Activated naive CD8-positive, alpha-beta T cell treated with anti-CD3 and anti-CD28 coated beads, Interleukin-2, amount 10 ng/mL, durations not matched to agents 7 days and 5 days (primary cell): Measurements from ENCODE around the gene FCAMR. TPM values are rescaled to one million over a fixed set of nuclear protein-coding genes. Genes with fewer than 3 reads are reported as not detected.
"Not testable (repeated sequence)": the region's sequence is repeated elsewhere in the genome, so short reads cannot be mapped to it uniquely, and the experiment has no call there.

ENCODE experiments used
- ATAC-seq: fragments of 150-1000 bp; cut with Tn5 transposase; one replicate; pipeline ENCODE4 v1.10.0; 2021; ENCODE audit warnings: low read depth, moderate library complexity
- POLR2A ChIA-PET: fragments of 350-600 bp; sonication (Branson Sonifier 250); formaldehyde crosslinking; loops from one replicate; lab custom pipeline; 2021; ENCODE audit warnings: antibody characterized with exemption; lab: Charles Lee
- DNase-seq: peaks from one replicate; pipeline ENCODE4 v3.0.0; 2021
- H3K27ac Mint-ChIP-seq: one replicate; pipeline ENCODE4 v1.8.0; 2022; ENCODE audit warnings: mild to moderate bottlenecking, mixed read lengths
- H3K27me3 Mint-ChIP-seq: one replicate; pipeline ENCODE4 v1.8.0; 2022; ENCODE audit warnings: mild to moderate bottlenecking, moderate library complexity, mixed read lengths
- H3K36me3 Mint-ChIP-seq: one replicate; pipeline ENCODE4 v1.8.0; 2021; ENCODE audit warnings: mild to moderate bottlenecking, mixed read lengths
- H3K4me1 Mint-ChIP-seq: one replicate; pipeline ENCODE4 v1.8.0; 2021; ENCODE audit warnings: mixed read lengths
- H3K4me3 Mint-ChIP-seq: one replicate; pipeline ENCODE4 v1.8.0; 2022; ENCODE audit warnings: mild to moderate bottlenecking, moderate library complexity, mixed read lengths
- H3K9me3 Mint-ChIP-seq: one replicate; pipeline ENCODE4 v1.8.0; 2021; ENCODE audit warnings: mixed read lengths
- total RNA-seq, 2 experiments: library from RNA; stranded (reverse); gene quantifications; one replicate each; pipeline ENCODE4 v1.2.3, GENCODE V29; 2021

Gene FCAMR
- total RNA-seq, 2 experiments from 2014 or later: 0.22 TPM; not detected in 1

DNA sequence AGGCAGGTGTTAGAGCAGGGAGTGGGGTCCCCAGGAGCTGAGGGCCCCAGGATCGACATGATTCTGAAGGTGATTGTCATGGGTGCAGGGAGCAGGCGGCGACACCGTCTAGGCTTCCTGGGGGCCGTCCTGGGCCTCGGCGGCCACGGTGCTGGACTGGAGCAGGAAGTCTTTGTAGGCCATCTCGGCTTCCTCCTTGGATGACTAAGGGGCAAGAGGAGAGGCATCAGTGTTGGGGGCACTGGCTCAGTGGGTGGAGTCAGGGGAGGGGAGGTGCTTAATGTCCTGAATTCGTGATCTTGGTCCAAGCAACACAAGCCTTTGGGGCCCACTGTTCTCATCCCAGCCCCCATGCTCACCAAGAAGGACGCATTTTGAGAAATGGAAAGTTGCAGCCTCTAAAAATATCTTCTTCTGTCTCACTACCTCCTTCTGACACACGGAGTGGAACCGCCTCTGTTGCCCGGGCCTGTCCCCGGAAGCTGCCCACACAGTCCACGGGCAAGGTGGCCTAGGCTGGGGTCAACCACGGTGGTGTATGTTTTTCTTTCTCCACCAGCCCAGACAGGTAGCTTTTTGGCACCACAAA, 40.0 kb downstream of the FCAMR start:
- no peak for DNase-seq
- H3K27me3 Mint-ChIP-seq: no peaks in the 10 kb centered on the region
- no peaks in the 10 kb centered on the region for H3K36me3 Mint-ChIP-seq
- H3K4me3 Mint-ChIP-seq: peak overlapping the region; percentile 49
- ATAC-seq: peak; percentile 36
- H3K9me3 Mint-ChIP-seq: no peaks in the 10 kb centered on the region
- H3K4me1 Mint-ChIP-seq: peaks cover 28% of the 10 kb centered on the region
- POLR2A ChIA-PET: no interaction called here
- H3K27ac Mint-ChIP-seq: peak overlapping the region; percentile 78

- Mint-ChIP-seq H3K27me3 (no peaks in the 10 kb centered on the region), H3K4me1 (peaks cover 26% of the 10 kb centered on the region), H3K27ac (peak overlapping the region; percentile 78)
Measured at GRCh38 chr1:206929524-206929923, 40.7 kb downstream of the FCAMR start.

GRCh38 chr1:206926286-206926685, 44.0 kb downstream of the FCAMR start:
- Mint-ChIP-seq H3K36me3 (no peaks in the 10 kb centered on the region), H3K4me1 (peaks cover 25% of the 10 kb centered on the region), H3K9me3 (no peaks in the 10 kb centered on the region), H3K27ac (no peak overlapping the region), H3K4me3 (no peak overlapping the region), H3K27me3 (no peaks in the 10 kb centered on the region)
- ATAC-seq (no peak), DNase-seq (no peak)
- POLR2A ChIA-PET: interaction anchor here (1.0 to 2.6 kb wide), 2 partner anchors 8 to 14 kb away, joined by 3 to 10 read pairs; no protein-coding TSS in a partner anchor

More at GRCh38 chr1:206929524-206929923, 40.7 kb downstream of the FCAMR start:
- no peaks in the 10 kb centered on the region for H3K9me3 Mint-ChIP-seq
- no peak overlapping the region for H3K4me3 Mint-ChIP-seq
- H3K36me3 Mint-ChIP-seq: no peaks in the 10 kb centered on the region
- no peak for ATAC-seq
- no peak for DNase-seq
- POLR2A ChIA-PET: no interaction called here

DNA sequence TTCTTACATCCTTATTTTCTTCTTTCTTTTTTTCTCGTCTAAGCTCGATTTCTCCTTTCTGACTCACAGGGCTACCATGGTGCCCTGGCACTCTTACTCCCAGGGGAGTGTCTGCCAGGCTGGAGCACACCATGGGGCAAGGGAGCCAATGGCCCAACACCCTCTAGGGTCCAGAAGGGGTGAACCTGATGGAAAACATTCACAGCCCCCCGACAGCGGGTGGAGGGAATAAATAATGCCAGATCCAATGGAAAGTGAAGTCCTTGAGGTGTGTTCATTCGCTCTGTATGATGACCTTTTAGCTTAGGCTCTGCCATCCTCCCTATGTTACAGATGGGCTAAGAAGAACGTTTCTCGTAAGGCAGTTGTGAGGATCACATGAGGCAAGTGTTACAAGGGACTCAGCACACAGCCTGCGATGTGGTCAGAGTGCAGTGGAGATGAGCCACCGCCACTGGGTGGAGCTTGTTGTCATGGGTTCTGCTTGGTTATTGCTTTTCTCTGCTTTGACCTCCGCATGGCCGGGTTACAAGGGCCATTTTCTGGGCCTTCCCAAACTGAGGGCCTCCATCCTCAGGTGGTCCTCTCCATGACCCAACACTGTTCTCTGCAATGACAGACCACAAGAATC, 45.0 kb downstream of the FCAMR start:
- Mint-ChIP-seq H3K27me3 (no peaks in the 10 kb centered on the region), H3K36me3 (no peaks in the 10 kb centered on the region), H3K9me3 (no peaks in the 10 kb centered on the region), H3K4me3 (no peak overlapping the region), H3K4me1 (peaks cover 24% of the 10 kb centered on the region), H3K27ac (no peak overlapping the region)
- ATAC-seq (peak; percentile 60), DNase-seq (peak; percentile 63)
- POLR2A ChIA-PET: interaction anchor here (1.0 to 2.6 kb wide), 5 partner anchors 9 to 55 kb away, joined by 3 to 10 read pairs (median 3); no protein-coding TSS in a partner anchor

GRCh38 chr1:206924592-206925105, 45.6 kb downstream of the FCAMR start:
- Mint-ChIP-seq H3K27ac (no peak overlapping the region), H3K9me3 (no peaks in the 10 kb centered on the region), H3K4me3 (no peak overlapping the region), H3K36me3 (peaks cover 3% of the 10 kb centered on the region), H3K4me1 (peaks cover 23% of the 10 kb centered on the region), H3K27me3 (no peaks in the 10 kb centered on the region)
- peak; percentile 56 for DNase-seq
- no peak for ATAC-seq
- POLR2A ChIA-PET: interaction anchor here (0.7 to 2.6 kb wide), 6 partner anchors 8 to 144 kb away, joined by 3 to 10 read pairs (median 3); no protein-coding TSS in a partner anchor

GRCh38 chr1:206923961-206924557, 46.2 kb downstream of the FCAMR start:
- DNase-seq, H3K27me3 Mint-ChIP-seq, H3K36me3 Mint-ChIP-seq, H3K9me3 Mint-ChIP-seq, ATAC-seq, H3K4me3 Mint-ChIP-seq, H3K27ac Mint-ChIP-seq: not testable (repeated sequence)
- H3K4me1 Mint-ChIP-seq: peaks cover 25% of the 10 kb centered on the region
- POLR2A ChIA-PET: interaction anchor here (0.7 to 2.6 kb wide), 3 partner anchors 12 to 145 kb away, joined by 3 to 10 read pairs (median 3); no protein-coding TSS in a partner anchor

DNA sequence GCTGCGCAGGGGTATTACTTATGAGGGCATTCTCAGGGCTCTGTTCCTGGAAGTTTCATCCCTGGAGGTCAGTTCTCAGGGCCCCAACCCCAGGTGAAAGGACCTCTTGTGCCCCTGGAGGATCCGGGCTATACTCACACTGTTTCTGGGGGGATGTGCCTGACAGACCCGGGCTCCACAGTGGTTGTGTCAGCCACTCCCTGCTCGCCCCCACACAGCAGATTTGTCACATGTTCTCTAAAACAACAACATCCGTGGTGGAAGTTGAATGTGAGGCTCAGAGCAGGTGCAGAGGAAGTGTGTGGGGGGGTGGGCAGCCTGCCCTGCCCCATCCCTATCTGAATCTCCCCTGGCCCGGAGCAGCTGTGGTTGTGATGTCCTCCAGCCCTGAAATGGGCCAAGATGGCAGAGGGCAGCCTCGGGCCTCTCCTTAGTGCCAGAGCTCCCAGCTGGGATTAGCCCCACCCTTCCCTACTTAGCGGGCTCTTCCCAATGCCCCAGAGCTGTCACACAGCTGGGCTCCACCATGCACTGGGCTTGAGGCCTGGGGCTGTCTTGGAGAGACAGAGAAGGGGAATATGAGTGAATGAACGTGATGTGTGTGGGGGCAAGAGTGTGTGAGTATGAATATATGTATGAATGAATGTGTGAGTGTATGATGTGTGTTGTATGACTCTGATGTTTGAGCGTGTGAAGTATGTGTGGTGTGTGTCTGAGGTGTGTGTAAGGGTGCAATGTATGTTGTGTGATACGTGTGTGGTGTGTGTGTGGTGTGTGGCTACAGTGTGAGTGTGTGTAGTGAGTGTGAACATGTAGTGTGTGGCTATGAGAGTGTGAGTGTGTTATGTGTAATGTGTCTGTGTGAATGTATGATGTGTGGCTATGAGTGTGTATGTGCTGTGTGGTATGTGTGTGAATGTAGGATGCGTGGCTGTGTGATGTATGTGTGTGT, 47.0 kb downstream of the FCAMR start:
- POLR2A ChIA-PET: interaction anchor here (1.2 to 3.5 kb wide), 5 partner anchors 11 to 127 kb away, joined by 3 to 21 read pairs (median 5); no protein-coding TSS in a partner anchor
- DNase-seq: peak; percentile 70
- Mint-ChIP-seq H3K9me3 (no peaks in the 10 kb centered on the region), H3K4me1 (peaks cover 31% of the 10 kb centered on the region), H3K36me3 (peaks cover 3% of the 10 kb centered on the region), H3K27me3 (no peaks in the 10 kb centered on the region), H3K4me3 (no peak overlapping the region), H3K27ac (no peak overlapping the region)
- peak; percentile 71 for ATAC-seq

DNA sequence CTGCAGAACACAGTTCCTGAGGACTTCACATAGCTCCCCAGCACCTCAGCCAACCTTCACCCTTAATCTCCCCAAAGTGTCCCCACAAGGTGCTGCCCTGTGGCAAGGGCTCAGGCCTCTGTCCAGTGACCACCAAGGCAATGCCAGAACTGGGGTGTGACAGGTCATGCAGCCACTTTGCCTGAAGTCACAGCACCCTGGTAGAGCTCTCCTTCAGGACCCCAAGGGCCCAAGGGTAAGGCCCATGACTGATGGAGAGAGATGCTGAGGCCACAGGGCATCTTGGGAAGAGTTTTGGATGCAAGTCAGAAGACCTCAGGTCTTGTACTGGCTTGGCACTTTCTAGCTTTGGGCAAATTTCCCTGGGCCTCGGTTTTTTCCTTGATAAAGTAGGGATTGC, 47.7 kb downstream of the FCAMR start:
- H3K36me3 Mint-ChIP-seq: peaks cover 10% of the 10 kb centered on the region
- peaks cover 38% of the 10 kb centered on the region for H3K4me1 Mint-ChIP-seq
- ATAC-seq: no peak
- H3K9me3 Mint-ChIP-seq: no peaks in the 10 kb centered on the region
- H3K27me3 Mint-ChIP-seq: no peaks in the 10 kb centered on the region
- no peak overlapping the region for H3K27ac Mint-ChIP-seq
- no peak overlapping the region for H3K4me3 Mint-ChIP-seq
- DNase-seq: no peak
- POLR2A ChIA-PET: interaction anchor here (0.9 to 3.5 kb wide), 8 partner anchors 10 to 207 kb away, joined by 3 to 21 read pairs (median 6); no protein-coding TSS in a partner anchor

DNA sequence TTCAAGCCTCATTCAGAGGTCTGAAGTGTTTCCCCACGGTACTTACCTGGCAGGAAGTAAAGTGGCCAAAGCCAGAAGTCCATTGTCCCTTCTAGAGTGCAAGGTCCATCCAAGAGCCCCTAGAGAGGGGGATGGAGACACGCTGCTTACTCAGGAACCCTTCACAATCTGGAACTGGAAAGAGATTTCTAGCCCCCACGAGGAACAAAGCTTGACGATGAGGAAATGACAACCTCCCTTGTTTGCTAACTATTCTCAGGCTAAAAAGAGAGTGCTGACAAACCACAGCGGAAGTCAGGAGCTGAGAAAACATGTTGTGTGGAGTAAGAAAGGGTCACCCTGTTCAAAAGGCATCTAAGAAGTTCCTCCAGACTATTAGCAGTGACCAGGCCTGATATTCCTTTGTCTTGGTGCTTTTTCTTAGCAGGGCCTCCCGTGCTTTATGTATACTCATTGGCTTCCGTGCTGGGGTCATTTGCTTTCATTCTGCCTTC, 48.4 kb downstream of the FCAMR start, which contains the start of gene FCMR:
Gene FCMR (minus strand): TSS at position 170 of the 494 bp plus-strand sequence. CDS start 87 bp downstream, at position 83.
- Mint-ChIP-seq H3K9me3 (no peaks in the 10 kb centered on the region), H3K36me3 (peaks cover 13% of the 10 kb centered on the region), H3K27ac (no peak within 1 kb of the TSS), H3K27me3 (no peaks in the 10 kb centered on the region), H3K4me3 (no peak within 1 kb of the TSS), H3K4me1 (peaks cover 44% of the 10 kb centered on the region)
- DNase-seq (no peak), ATAC-seq (peak; percentile 35)
- POLR2A ChIA-PET: interaction anchor here (0.6 to 3.5 kb wide), 13 partner anchors 9 to 399 kb away, joined by 3 to 21 read pairs (median 5); no protein-coding TSS in a partner anchor

- no peak for DNase-seq
- peaks cover 39% of the 10 kb centered on the region for H3K36me3 Mint-ChIP-seq
- POLR2A ChIA-PET: interaction anchor here (0.9 to 2.0 kb wide), 2 partner anchors 9 kb away, joined by 3 to 7 read pairs; no protein-coding TSS in a partner anchor
- H3K9me3 Mint-ChIP-seq: no peaks in the 10 kb centered on the region
- no peaks in the 10 kb centered on the region for H3K27me3 Mint-ChIP-seq
- ATAC-seq: no peak
- H3K4me3 Mint-ChIP-seq: peak overlapping the region; percentile 64
- H3K27ac Mint-ChIP-seq: peak overlapping the region; percentile 78
- peaks cover 68% of the 10 kb centered on the region for H3K4me1 Mint-ChIP-seq
Measured at GRCh38 chr1:206918076-206918475, 52.2 kb downstream of the FCAMR start.

GRCh38 chr1:206916000-206916709, 54.1 kb downstream of the FCAMR start:
- Mint-ChIP-seq H3K4me1 (peaks cover 73% of the 10 kb centered on the region), H3K27ac (peak overlapping the region; percentile 62), H3K4me3 (peak overlapping the region; percentile 64), H3K36me3 (peaks cover 52% of the 10 kb centered on the region), H3K27me3 (no peaks in the 10 kb centered on the region), H3K9me3 (no peaks in the 10 kb centered on the region)
- POLR2A ChIA-PET: interaction anchor here (0.7 to 1.5 kb wide), 4 partner anchors 9 to 66 kb away, joined by 3 to 4 read pairs (median 4); no protein-coding TSS in a partner anchor
- no peak for ATAC-seq
- no peak for DNase-seq
